HG03432 (cell line): Measurements from ENCODE around the gene LRRTM3.

Experiments
- ATAC-seq: cut with Tn5 transposase; IDR thresholded peaks from one replicate; pipeline ENCODE4 v1.9.1; 2021; ENCODE audit warnings: mild to moderate bottlenecking, moderate library complexity; ENCODE audit not compliant: unreplicated experiment

LRRTM3 gene

DNA sequence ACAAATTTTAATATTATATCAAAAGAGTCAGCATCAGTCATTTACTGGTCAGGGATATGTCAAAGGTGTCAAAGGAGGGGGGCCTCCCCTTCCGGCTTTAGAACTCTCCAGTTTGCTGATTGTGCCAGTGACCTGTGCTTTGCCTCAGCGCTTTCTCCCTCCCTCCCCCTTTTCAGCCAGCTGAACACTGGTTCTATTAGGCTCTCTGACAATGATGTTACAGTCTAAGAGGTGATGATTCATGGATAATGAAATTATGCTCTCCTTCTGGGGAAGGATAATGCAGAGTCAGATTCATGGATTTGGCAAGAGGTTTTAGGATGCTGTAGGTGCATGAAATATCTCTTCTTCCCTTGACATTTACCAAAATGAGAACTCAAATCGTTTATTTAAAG lies 6.1 kb downstream of the LRRTM3 start:
- no peak for ATAC-seq

- ATAC-seq: no peak
Observed at GRCh38 chr10:66934711-66935110, 8.9 kb downstream of the LRRTM3 start.

- no peak for ATAC-seq
Observed at GRCh38 chr10:66940965-66941364, 15.1 kb downstream of the LRRTM3 start.

GRCh38 chr10:66941491-66941890 lies 15.7 kb downstream of the LRRTM3 start:
- no peak for ATAC-seq

DNA sequence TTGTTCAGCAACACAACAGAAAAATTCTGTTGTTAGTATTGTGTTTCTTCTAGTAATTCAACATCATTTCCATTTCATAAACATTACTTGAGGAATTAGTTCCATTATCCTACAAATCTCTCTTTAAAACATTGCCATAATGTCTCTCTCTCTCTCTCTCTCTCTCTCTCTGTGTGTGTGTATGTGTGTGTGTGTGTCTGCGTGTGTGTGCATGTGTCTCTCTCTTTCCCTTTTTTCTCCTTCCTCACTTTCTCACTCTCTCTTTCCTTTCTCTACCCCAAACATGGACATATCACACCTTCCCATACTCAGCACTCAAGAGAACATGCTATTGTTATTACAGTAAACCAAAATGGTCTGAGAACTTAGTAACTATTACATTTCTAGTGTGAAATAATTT lies 16.6 kb downstream of the LRRTM3 start:
- ATAC-seq: no peak

- ATAC-seq: no peak
Observed at GRCh38 chr10:66943590-66943989, 17.8 kb downstream of the LRRTM3 start.

- ATAC-seq: no peak
Observed at GRCh38 chr10:66951896-66952295, 26.1 kb downstream of the LRRTM3 start.

DNA sequence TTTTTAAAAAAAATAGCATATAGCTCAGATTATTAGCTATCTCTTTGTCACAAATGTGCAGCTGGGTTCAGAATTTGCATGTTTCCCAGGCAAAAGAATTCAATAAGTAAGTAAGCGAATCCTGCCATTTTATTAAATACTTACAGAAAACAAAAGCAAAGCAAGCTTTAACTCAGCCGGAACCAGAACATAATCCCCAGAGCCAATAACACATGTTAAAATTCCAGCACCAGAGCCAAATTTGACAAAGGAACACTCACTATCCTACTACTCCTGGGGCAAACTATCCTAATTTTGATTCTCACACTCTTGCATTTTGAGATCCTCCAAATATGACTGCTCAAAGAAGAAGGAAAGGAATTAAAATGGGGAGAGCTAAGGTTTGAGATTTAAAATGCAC lies 32.6 kb downstream of the LRRTM3 start:
- ATAC-seq: no peak

- ATAC-seq: no peak
Observed at GRCh38 chr10:66964946-66965345, 39.1 kb downstream of the LRRTM3 start.

GRCh38 chr10:66980246-66980815 lies 54.5 kb downstream of the LRRTM3 start:
- ATAC-seq: no peak

DNA sequence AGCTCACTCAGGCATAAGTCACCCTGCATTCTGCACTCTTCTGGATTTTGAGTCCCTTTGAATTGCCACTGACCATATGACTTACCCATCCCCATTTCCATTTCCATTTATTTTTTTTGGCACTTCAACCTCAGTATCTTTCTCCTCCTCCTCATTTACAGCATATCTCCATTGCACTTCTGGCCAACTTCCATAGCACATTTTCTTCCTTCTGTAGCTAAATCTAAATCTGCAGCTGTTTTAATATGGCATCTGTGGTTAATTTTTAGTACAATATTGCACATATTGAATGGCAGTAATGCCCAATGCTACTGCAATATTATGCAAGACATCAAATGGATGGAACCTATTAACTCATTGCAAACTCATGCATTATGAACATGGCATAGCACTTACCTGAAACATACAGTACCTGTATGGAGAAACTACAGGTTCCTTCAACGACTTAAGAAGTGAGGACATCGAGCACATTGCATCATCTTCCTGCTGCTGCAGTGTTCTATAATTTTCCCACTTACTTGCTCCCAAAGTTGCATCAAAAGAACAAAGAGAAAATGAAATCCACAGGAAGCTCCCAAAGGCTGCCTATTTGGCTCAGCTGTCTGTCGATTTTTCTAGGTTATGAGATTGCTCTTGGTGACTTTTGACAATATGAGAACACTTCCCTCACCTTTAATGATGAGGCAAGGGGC lies 55.7 kb downstream of the LRRTM3 start:
- ATAC-seq: no peak

- ATAC-seq: no peak
Observed at GRCh38 chr10:66982053-66982420, 56.2 kb downstream of the LRRTM3 start.

DNA sequence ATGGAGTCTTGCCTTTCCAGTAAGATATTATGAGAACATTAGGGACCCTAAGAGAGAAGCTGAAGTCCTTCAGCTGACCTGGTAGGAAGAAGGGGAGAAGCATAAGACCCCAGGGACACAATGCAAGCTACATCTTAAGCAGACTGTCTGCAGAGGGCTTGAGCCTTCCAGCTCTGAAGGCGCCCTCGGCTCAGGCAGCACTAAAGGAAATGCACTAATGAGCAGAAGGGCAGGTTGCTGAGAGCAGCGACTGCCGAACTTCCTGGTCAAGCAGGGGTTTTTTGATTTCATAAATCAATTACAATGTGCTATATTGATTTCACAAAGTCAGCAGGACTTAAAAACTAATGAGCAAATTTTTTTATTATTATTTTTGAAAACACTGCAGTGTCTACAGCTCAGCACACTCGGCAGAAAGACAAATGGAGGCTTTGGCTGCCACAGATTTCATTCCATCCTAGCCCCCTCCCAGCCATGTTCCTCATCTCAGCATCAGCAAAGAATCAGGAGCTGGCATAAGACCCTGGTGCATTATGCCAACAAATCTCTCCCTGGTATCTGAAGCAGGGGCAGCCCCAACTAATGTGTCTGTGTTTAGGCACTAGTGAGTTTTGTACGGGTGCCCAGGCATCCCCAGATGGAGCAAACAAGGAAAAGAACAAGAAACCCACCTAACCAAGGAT lies 57.1 kb downstream of the LRRTM3 start:
- ATAC-seq: peak; percentile 45

GRCh38 chr10:66983475-66983818 lies 57.6 kb downstream of the LRRTM3 start:
- no peak for ATAC-seq

GRCh38 chr10:66990143-66990830 lies 64.5 kb downstream of the LRRTM3 start:
- no peak for ATAC-seq

DNA sequence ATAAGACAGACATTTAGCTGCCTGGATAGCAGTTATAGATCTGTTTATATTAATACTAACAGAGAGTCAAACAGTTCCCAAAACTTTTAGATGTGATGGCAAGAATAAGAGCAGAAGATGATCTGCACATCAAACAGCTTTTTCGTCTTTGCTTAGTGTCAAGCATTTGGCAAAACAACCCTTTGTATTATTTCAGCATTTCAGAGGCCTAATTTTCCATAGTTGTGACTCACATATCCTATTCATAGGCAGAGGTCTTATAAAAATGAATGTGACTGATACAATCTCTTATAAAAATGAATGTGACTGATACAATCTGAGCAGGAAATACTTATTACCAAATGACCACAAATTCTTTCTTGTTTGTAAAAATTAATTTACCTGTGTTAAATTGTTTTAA lies 71.2 kb downstream of the LRRTM3 start:
- ATAC-seq: no peak

- ATAC-seq: no peak
Observed at GRCh38 chr10:66999762-67000545, 74.1 kb downstream of the LRRTM3 start.

- no peak for ATAC-seq
Observed at GRCh38 chr10:67004690-67005089, 78.9 kb downstream of the LRRTM3 start.

GRCh38 chr10:67005981-67006380 lies 80.1 kb downstream of the LRRTM3 start:
- no peak for ATAC-seq

DNA sequence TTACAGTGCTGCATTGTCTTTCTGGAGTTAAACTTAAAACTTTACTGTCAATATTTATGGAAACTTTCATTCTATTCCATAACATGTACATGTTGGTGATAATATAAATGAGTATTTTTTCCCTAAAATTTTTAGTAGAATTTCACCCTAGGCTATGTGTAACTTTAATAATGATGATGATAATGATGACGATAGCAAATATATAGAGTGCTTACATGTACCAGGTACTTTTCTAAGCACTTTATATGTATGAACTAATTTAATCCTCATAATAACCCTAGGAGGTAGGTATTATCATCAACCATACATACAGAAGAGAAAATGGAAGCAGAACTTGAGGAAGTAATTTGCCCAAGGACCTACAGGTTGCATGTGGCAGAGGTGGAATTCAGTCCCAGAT lies 85.6 kb downstream of the LRRTM3 start:
- no peak for ATAC-seq

GRCh38 chr10:67011981-67012380 lies 86.1 kb downstream of the LRRTM3 start:
- ATAC-seq: no peak
